ENCODE data around the gene ERICH6B.
"Not testable (repeated sequence)": the region's sequence is repeated elsewhere in the genome, so short reads cannot be mapped to it uniquely, and the experiment has no call there.

- TF ChIP-seq CTCF (IDR thresholded peaks at IDR 0.05; ENCODE audit: low read depth, low read length, poor library complexity, severe bottlenecking); EZH2phosphoT487 (IDR thresholded peaks at IDR 0.05; ENCODE audit: borderline replicate concordance, low read length): not testable (repeated sequence)
Observed at GRCh38 chr13:45660458-45660857, 44.9 kb upstream of the ERICH6B start.
